Keratinocyte (primary cell): ENCODE data around the gene PPIL4.

ENCODE experiments used
- EZH2 ChIP-seq: IDR thresholded peaks from one replicate; pipeline ENCODE4 v1.6.1; 2012; ENCODE audit warnings: inconsistent platforms, mild to moderate bottlenecking, low read length, moderate library complexity
- TF ChIP-seq, protein P1 (sequence below), 3 experiments: IDR thresholded peaks in 1 of 3; conservative IDR thresholded peaks in 1 of 3; optimal IDR thresholded peaks in 1 of 3; 2 replicates in 2 of 3; 3 replicates in 1 of 3; pipeline versions ENCODE3 to v1.5.1; 2011; ENCODE audit warnings: low read length in 3 of 3, mild to moderate bottlenecking in 3 of 3, moderate library complexity in 2 of 3, control low read depth in 1 of 3, inconsistent platforms in 1 of 3; ENCODE audit not compliant: insufficient read depth in 2 of 3; ENCODE audit errors: extremely low read depth in 1 of 3

DNA sequence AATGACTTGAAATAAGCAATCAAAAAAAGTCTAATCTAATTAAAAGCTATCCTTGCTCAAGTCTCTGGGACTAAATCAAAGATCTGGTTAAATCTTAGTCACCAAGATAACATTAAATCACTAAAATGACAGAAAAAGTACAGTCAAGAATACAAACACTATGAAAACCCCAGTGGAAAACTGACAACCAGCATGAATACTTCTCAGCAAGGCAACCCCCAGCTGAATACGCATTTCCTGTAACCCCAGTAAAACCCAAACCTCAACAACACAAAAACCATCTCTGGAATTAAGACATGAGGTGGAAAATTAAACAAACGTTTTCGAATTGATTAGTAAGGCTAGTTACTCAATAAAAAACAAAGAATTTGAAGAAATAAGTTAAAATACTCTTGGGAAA is 37.4 kb downstream of the PPIL4 start:
- TF ChIP-seq, protein P1, sequence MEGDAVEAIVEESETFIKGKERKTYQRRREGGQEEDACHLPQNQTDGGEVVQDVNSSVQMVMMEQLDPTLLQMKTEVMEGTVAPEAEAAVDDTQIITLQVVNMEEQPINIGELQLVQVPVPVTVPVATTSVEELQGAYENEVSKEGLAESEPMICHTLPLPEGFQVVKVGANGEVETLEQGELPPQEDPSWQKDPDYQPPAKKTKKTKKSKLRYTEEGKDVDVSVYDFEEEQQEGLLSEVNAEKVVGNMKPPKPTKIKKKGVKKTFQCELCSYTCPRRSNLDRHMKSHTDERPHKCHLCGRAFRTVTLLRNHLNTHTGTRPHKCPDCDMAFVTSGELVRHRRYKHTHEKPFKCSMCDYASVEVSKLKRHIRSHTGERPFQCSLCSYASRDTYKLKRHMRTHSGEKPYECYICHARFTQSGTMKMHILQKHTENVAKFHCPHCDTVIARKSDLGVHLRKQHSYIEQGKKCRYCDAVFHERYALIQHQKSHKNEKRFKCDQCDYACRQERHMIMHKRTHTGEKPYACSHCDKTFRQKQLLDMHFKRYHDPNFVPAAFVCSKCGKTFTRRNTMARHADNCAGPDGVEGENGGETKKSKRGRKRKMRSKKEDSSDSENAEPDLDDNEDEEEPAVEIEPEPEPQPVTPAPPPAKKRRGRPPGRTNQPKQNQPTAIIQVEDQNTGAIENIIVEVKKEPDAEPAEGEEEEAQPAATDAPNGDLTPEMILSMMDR (optimal IDR thresholded peaks at IDR 0.05 in 1 of 3, IDR thresholded peaks at IDR 0.05 in 1 of 3, conservative IDR thresholded peaks at IDR 0.05 in 1 of 3; ENCODE audit: extremely low read depth in 1 of 3, insufficient read depth in 2 of 3, low read length in 3 of 3): no peak
- no peak for TF ChIP-seq EZH2
